GM12878 (cell line): ENCODE data around the gene INPP5D. TPM values are rescaled to one million over a fixed set of nuclear protein-coding genes. Genes with fewer than 3 reads are reported as not detected.
A peak's percentile ranks its signal among the peaks of the same experiment; 100 is the strongest.

ENCODE experiments used
- ATAC-seq: fragments of 200-7000 bp; cut with Tn5 transposase; 3 replicates; pipeline ENCODE4 v1.9.1; 2020; ENCODE audit warnings: mild to moderate bottlenecking, moderate library complexity
- BruUV-seq: library from RNA; stranded (reverse); fragments of 400-500 nt; replicated peaks from 2 replicates; lab custom pipeline; 2021; lab: Mats Ljungman, UMichigan
- CTCF ChIA-PET: fragments of 300-600 bp; sonication (Branson Sonifier 250); formaldehyde crosslinking; extraction: SDS; loops from one replicate; lab custom pipeline; 2021; ENCODE audit warnings: inconsistent platforms; lab: Yijun Ruan, JAX
- POLR2A ChIA-PET: fragments of 350-600 bp; formaldehyde crosslinking; extraction: SDS; loops from one replicate; lab custom pipeline; 2021; ENCODE audit warnings: inconsistent platforms; lab: Charles Lee
- RAD21 ChIA-PET: fragments of 300-600 bp; sonication (Branson Sonifier 250); formaldehyde crosslinking; loops from one replicate; lab custom pipeline; 2023; ENCODE audit warnings: antibody characterized with exemption; ENCODE audit not compliant: unreplicated experiment; lab: Charles Lee
- SMC1A ChIA-PET: fragments of 300-600 bp; sonication (Branson Sonifier 250); formaldehyde crosslinking; loops from one replicate; lab custom pipeline; 2023; ENCODE audit not compliant: unreplicated experiment, uncharacterized antibody; lab: Charles Lee
- DNase-seq: peaks from one replicate; pipeline ENCODE4 v3.0.0-alpha.2; 2011; ENCODE audit warnings: low read depth, low spot score
- FAIRE-seq: peaks from 3 replicates; lab custom pipeline; 2011; peaks lifted over from hg19 to GRCh38; lab: Jason Lieb, UNC
- H2AFZ ChIP-seq: 2 replicates; pipeline ENCODE4 v1.6.0; 2011; ENCODE audit warnings: low read depth, low read length, control low read depth; ENCODE audit not compliant: control insufficient read depth
- H3K27ac ChIP-seq: 2 replicates; pipeline ENCODE4 v1.5.1; 2011; ENCODE audit warnings: control low read depth; ENCODE audit not compliant: control insufficient read depth, insufficient read depth
- H3K27me3 ChIP-seq, 2 experiments: replicated peaks in 1 of 2; 2 replicates each; pipeline versions ENCODE4 v1.6.0 to v1.6.1; 2011; ENCODE audit warnings: low read length in 1 of 2; ENCODE audit not compliant: control insufficient read depth in 2 of 2, insufficient read depth in 2 of 2
- H3K36me3 ChIP-seq, 2 experiments: 2 replicates each; pipeline ENCODE4 v1.5.1; 2011; ENCODE audit warnings: low read length in 1 of 2; ENCODE audit not compliant: control insufficient read depth in 2 of 2, insufficient read depth in 2 of 2
- H3K4me1 ChIP-seq: 2 replicates; pipeline ENCODE4 v1.6.1; 2011; ENCODE audit warnings: mild to moderate bottlenecking, low read length, moderate library complexity, mixed read lengths; ENCODE audit not compliant: control insufficient read depth, insufficient read depth
- H3K4me2 ChIP-seq: 2 replicates; pipeline ENCODE4 v1.6.0; 2011; ENCODE audit warnings: control low read depth; ENCODE audit not compliant: control insufficient read depth, insufficient read depth
- H3K4me3 ChIP-seq: fragments of 200-600 bp; sonication (generic); 2 replicates; pipeline ENCODE4 v1.5.1; 2016
- H3K79me2 ChIP-seq: 2 replicates; pipeline ENCODE4 v1.6.0; 2011; ENCODE audit warnings: low read length; ENCODE audit not compliant: control insufficient read depth, insufficient read depth
- H3K9ac ChIP-seq: 2 replicates; pipeline ENCODE4 v1.8.0; 2011; ENCODE audit warnings: low read length, control low read depth, mixed read lengths; ENCODE audit not compliant: control insufficient read depth, insufficient read depth
- H3K9me3 ChIP-seq: replicated peaks from 3 replicates; pipeline ENCODE4 v1.5.1; 2011; ENCODE audit warnings: mild to moderate bottlenecking, low read length; ENCODE audit not compliant: control insufficient read depth, insufficient read depth
- H4K20me1 ChIP-seq: 2 replicates; pipeline ENCODE4 v1.6.0; 2011; ENCODE audit not compliant: control insufficient read depth, insufficient read depth
- CHD2 ChIP-seq: IDR thresholded peaks from 2 replicates; pipeline ENCODE4 v1.6.1; 2011; ENCODE audit warnings: low read depth, low read length, improper control_type of control experiment, borderline replicate concordance
- ELK1 ChIP-seq: IDR thresholded peaks from 2 replicates; pipeline ENCODE4 v1.6.1; 2012; ENCODE audit warnings: low read depth, low read length, improper control_type of control experiment
- FOS ChIP-seq: IDR thresholded peaks from 3 replicates; pipeline ENCODE4 v1.6.1; 2011; ENCODE audit warnings: borderline replicate concordance; ENCODE audit not compliant: insufficient read length; ENCODE audit errors: extremely low read depth
- HDAC6 ChIP-seq: fragments of 200-600 bp; sonication (generic); IDR thresholded peaks from one replicate; pipeline ENCODE4 v1.8.0; 2017; ENCODE audit warnings: antibody characterized with exemption; ENCODE audit not compliant: unreplicated experiment
- IRF4 ChIP-seq: IDR thresholded peaks from 2 replicates; pipeline ENCODE4 v1.6.1; 2011; ENCODE audit warnings: low read depth, low read length
- JUNB ChIP-seq: IDR thresholded peaks from 2 replicates; pipeline ENCODE4 v1.6.1; 2016; ENCODE audit warnings: antibody characterized with exemption, mild to moderate bottlenecking
- LARP7 ChIP-seq: fragments of 450-650 bp; IDR thresholded peaks from 2 replicates; pipeline ENCODE4 v1.6.1; 2017; ENCODE audit warnings: mild to moderate bottlenecking
- NBN ChIP-seq: fragments of 450-650 bp; IDR thresholded peaks from 2 replicates; pipeline ENCODE4 v1.6.1; 2016
- NKRF ChIP-seq: fragments of 450-650 bp; conservative IDR thresholded peaks from 2 replicates; pipeline ENCODE4 v1.6.1; 2017; ENCODE audit warnings: mild to moderate bottlenecking, moderate library complexity
- PKNOX1 ChIP-seq: fragments of 450-650 bp; IDR thresholded peaks from 2 replicates; pipeline ENCODE4 v1.6.1; 2016; ENCODE audit warnings: mild to moderate bottlenecking
- POLR2A ChIP-seq: IDR thresholded peaks from 2 replicates; pipeline ENCODE4 v1.6.1; 2011; ENCODE audit warnings: low read depth, mild to moderate bottlenecking, low read length
- RAD21 ChIP-seq: IDR thresholded peaks from 2 replicates; pipeline ENCODE4 v1.6.1; 2011; ENCODE audit warnings: mild to moderate bottlenecking, low read depth, low read length, moderate library complexity; ENCODE audit not compliant: insufficient read depth
- SMAD5 ChIP-seq: IDR thresholded peaks from 2 replicates; pipeline ENCODE4 v1.6.1; 2016; ENCODE audit warnings: antibody characterized with exemption, low read depth
- SP1 ChIP-seq: IDR thresholded peaks from one replicate; pipeline ENCODE4 v1.6.1; 2011; ENCODE audit warnings: low read depth, low read length
- SREBF1 ChIP-seq: IDR thresholded peaks from 2 replicates; pipeline ENCODE4 v1.6.1; 2012; ENCODE audit warnings: mild to moderate bottlenecking, low read length
- STAT3 ChIP-seq: IDR thresholded peaks from 2 replicates; pipeline ENCODE4 v1.6.1; 2011; ENCODE audit warnings: low read depth, low read length, improper control_type of control experiment
- TCF12 ChIP-seq: IDR thresholded peaks from 2 replicates; pipeline ENCODE4 v1.6.1; 2011; ENCODE audit warnings: low read depth, mild to moderate bottlenecking, low read length
- ZBED1 ChIP-seq: IDR thresholded peaks from 2 replicates; pipeline ENCODE4 v1.6.1; 2016; ENCODE audit warnings: borderline replicate concordance
- WGBS: methylation state at CpG from one replicate; pipeline ENCODE4 v1.1.6; 2016; ENCODE audit warnings: low lambda C conversion rate; ENCODE audit not compliant: insufficient replicate concordance, insufficient coverage; ENCODE audit errors: missing lambda C conversion rate; 5-methylcytosine and 5-hydroxymethylcytosine counted together
- in situ Hi-C: fragments of 300-500 bp; cut with MboI; formaldehyde crosslinking; loops from 9 replicates; pipeline ENCODE4 v1.14.3; 2018; ENCODE audit warnings: mixed read lengths
- intact Hi-C: fragments of 100-400 bp; cut with micrococcal nuclease; formaldehyde crosslinking; loops from one replicate; pipeline ENCODE4 v1.14.2; 2022; ENCODE audit not compliant: unreplicated experiment
- polyA plus RNA-seq, 11 experiments: library from polyadenylated mRNA; depleted of rRNA in 4 of 11; unstranded in 6 of 11; stranded (reverse) in 5 of 11; fragments of >200 nt; fragmentation: Nextera tagmentation in 4 of 11; fragmentation: Illumina TruSeq in 1 of 11; extraction: Ambion mirVana in 4 of 11; extraction: Trizol in 1 of 11; gene quantifications; 1 replicate in 1 of 11; 2 replicates in 10 of 11; pipeline versions ENCODE4 v1.2.1 to v1.2.3, GENCODE V29; 2011 to 2016; ENCODE audit warnings: inconsistent platforms in 2 of 11, missing spikeins in 2 of 11, low read depth in 1 of 11
- total RNA-seq, 4 experiments: library from RNA; depleted of rRNA in 3 of 4; stranded (reverse); fragments of >200 nt in 3 of 4; fragmentation: Illumina TruSeq in 1 of 4; extraction: Trizol in 1 of 4; gene quantifications; 2 replicates each; pipeline versions ENCODE4 v1.2.1 to v1.2.3, GENCODE V29; 2013 to 2021

The INPP5D gene
- total and polyA plus RNA-seq, 10 of the 15 experiments (the other 5 are each of a cell fraction or from before 2014, with no cell fraction given), result 11.8 to 139 (median 88.8) TPM

GRCh38 chr2:233251306-233252116 is 191.4 kb downstream of the INPP5D start, which contains the start of gene ATG16L1:
Gene ATG16L1, plus strand, starts transcription at chr2:233251673. Its CDS starts 155 bp downstream, at chr2:233251828.
- Histone ChIP-seq H3K4me3 (peak within 1 kb of the TSS; percentile 99), H3K9ac (peak within 1 kb of the TSS; percentile 85), H3K4me1 (peaks cover 4% of the 10 kb centered on the region; the same call in 1 of the 2 replicates), H4K20me1 (no peaks in the 10 kb centered on the region), H3K27ac (peak within 1 kb of the TSS; percentile 95), H3K9me3 (no peaks in the 10 kb centered on the region), H2AFZ (peak within 1 kb of the TSS; percentile 99), H3K79me2 (peaks cover 49% of the 10 kb centered on the region), H3K27me3 (no peaks in the 10 kb centered on the region), H3K36me3 (peaks cover 0 to 11% of the 10 kb centered on the region in 2 experiments; a peak in 1 of 4 replicates), H3K4me2 (peak within 1 kb of the TSS; percentile 78)
- peak; percentile 96 for ATAC-seq
- intact Hi-C loops, result loop anchor here (1.0 to 10.0 kb wide), 7 partner anchors 49 to 644 kb away; no protein-coding TSS in a partner anchor
- no TSS peak for BruUV-seq
- in situ Hi-C loops, result loop anchor here (5.0 kb wide), 1 partner anchor 399 kb away; no protein-coding TSS in a partner anchor
- ChIA-PET RAD21 (interaction anchor here (0.7 to 4.0 kb wide), 19 partner anchors 28 to 419 kb away, joined by 3 to 34 read pairs (median 3); partner anchors contain the start of genes INPP5D and NEU2), POLR2A (interaction anchor here (0.6 to 3.1 kb wide), 3 partner anchors 28 to 190 kb away, joined by 3 to 12 read pairs (median 10); no protein-coding TSS in a partner anchor), SMC1A (interaction anchor here (0.6 to 3.4 kb wide), 18 partner anchors 10 to 398 kb away, joined by 3 to 29 read pairs (median 5); partner anchors contain the start of gene INPP5D), CTCF (interaction anchor here (0.6 to 4.6 kb wide), 37 partner anchors 8 to 493 kb away, joined by 3 to 36 read pairs (median 5); partner anchors contain the start of gene INPP5D)
- peak; percentile 73 for DNase-seq
- under 1% methylated on average over 67 of the region's 75 CpGs for WGBS
- FAIRE-seq, result no peak
- TF ChIP-seq SREBF1 (no peak), NKRF (peak; percentile 96), HDAC6 (no peak), JUNB (no peak), RAD21 (peak; percentile 98), PKNOX1 (peak; percentile 95), ELK1 (peak; percentile 97), NBN (peak; percentile 93), SMAD5 (0 out of 2 replicates have a peak, but pooled peaks have one; percentile 57), LARP7 (peak; percentile 87), TCF12 (peak; percentile 71; the same call in 1 of the 2 replicates), SP1 (peak; percentile 42), ZBED1 (no peak), FOS (no peak), CHD2 (peak; percentile 51; the same call in 1 of the 2 replicates), STAT3 (no peak), IRF4 (no peak), POLR2A (peak; percentile 97)
